RPMI7951 (cell line): Measurements from ENCODE around the gene CHCHD10. TPM values are rescaled to one million over a fixed set of nuclear protein-coding genes. Genes with fewer than 3 reads are reported as not detected.

Experiments
- DNase-seq: peaks from one replicate; pipeline ENCODE4 v3.0.0-alpha.2; 2012; ENCODE audit warnings: low read depth
- total RNA-seq: library from RNA; depleted of rRNA; stranded (reverse); fragments of >200 nt; shearing (Covaris generic); gene quantifications from 2 replicates; pipeline ENCODE4 v1.2.3, GENCODE V29; 2014

The CHCHD10 gene
- total RNA-seq, 1 experiment from 2014 or later: 13.9 TPM

GRCh38 chr22:23772649-23773473 is 5.1 kb upstream of the CHCHD10 start, which contains the start of gene MMP11:
TSS of gene MMP11 (plus strand) at chr22:23772849. CDS start at chr22:23772871, 22 bp downstream.
- peak; percentile 61 for DNase-seq

- no peak for DNase-seq
Observed at GRCh38 chr22:23772315-23772648, 4.5 kb upstream of the CHCHD10 start.

- DNase-seq: no peak
Observed at GRCh38 chr22:23769321-23769965, 1.7 kb upstream of the CHCHD10 start.

- no peak for DNase-seq
Observed at GRCh38 chr22:23767303-23767672, 484 bp downstream of the CHCHD10 start.

GRCh38 chr22:23764899-23765881 is 2.6 kb downstream of the CHCHD10 start:
- no peak for DNase-seq

GRCh38 chr22:23763954-23764353 is 3.8 kb downstream of the CHCHD10 start:
- no peak for DNase-seq

- DNase-seq: no peak
Observed at GRCh38 chr22:23763579-23763945, 4.2 kb downstream of the CHCHD10 start.

- DNase-seq: no peak
Observed at GRCh38 chr22:23762842-23763578, 4.8 kb downstream of the CHCHD10 start, which contains the start of gene C22orf15. TSS of gene C22orf15 (plus strand) at chr22:23762990. CDS start at chr22:23763307, 317 bp downstream.

- DNase-seq: no peak
Observed at GRCh38 chr22:23760056-23760455, 7.7 kb downstream of the CHCHD10 start.

- DNase-seq: no peak
Observed at GRCh38 chr22:23759566-23759965, 8.2 kb downstream of the CHCHD10 start.

- no peak for DNase-seq
Observed at GRCh38 chr22:23756891-23757290, 10.9 kb downstream of the CHCHD10 start.

- no peak for DNase-seq
Observed at GRCh38 chr22:23755711-23756110, 12.1 kb downstream of the CHCHD10 start.

GRCh38 chr22:23754980-23755636 is 12.7 kb downstream of the CHCHD10 start:
- DNase-seq: no peak

- DNase-seq: no peak
Observed at GRCh38 chr22:23754220-23754919, 13.4 kb downstream of the CHCHD10 start, which contains the start of gene VPREB3. TSS of gene VPREB3 (minus strand) at chr22:23754425. CDS start at chr22:23754363, 62 bp downstream.

- no peak for DNase-seq
Observed at GRCh38 chr22:23753385-23753784, 14.4 kb downstream of the CHCHD10 start.

GRCh38 chr22:23752750-23753149 is 15.0 kb downstream of the CHCHD10 start:
- DNase-seq: no peak

- DNase-seq: no peak
Observed at GRCh38 chr22:23752090-23752691, 15.6 kb downstream of the CHCHD10 start.

- DNase-seq: no peak
Observed at GRCh38 chr22:23751441-23751996, 16.3 kb downstream of the CHCHD10 start.
